Sciatic nerve (tissue), 2 donors: Measurements from ENCODE around the gene ABI3. TPM values are rescaled to one million over a fixed set of nuclear protein-coding genes. Genes with fewer than 3 reads are reported as not detected.
A peak's percentile ranks its signal among the peaks of the same experiment; 100 is the strongest.

Source experiments
- ATAC-seq: fragments of 200-7000 bp; cut with Tn5 transposase; one replicate; pipeline ENCODE4 v1.9.1; 2020; ENCODE audit warnings: mild to moderate bottlenecking, moderate library complexity
- DNase-seq: peaks from one replicate; pipeline ENCODE4 v3.0.0-alpha.2; 2020; ENCODE audit warnings: low spot score
- intact Hi-C: fragments of 100-400 bp; cut with DNase I; formaldehyde crosslinking; loops from one replicate; pipeline ENCODE4 v1.14.2; 2022
- total RNA-seq: library from RNA; stranded (reverse); fragmentation: NEBNext Ultra II Directional; extraction: Animal tissue kit (Norgen Biotek cat#: 25700); gene quantifications from one replicate; pipeline ENCODE4 v1.2.1, GENCODE V29; 2021
- donor health status: DM: no; HTN: no; CAD: no.
- donor health status: DM: no; HTN: no; CAD: no.

The ABI3 gene
- total RNA-seq, 1 donor from 2014 or later = 8.5 TPM

DNA sequence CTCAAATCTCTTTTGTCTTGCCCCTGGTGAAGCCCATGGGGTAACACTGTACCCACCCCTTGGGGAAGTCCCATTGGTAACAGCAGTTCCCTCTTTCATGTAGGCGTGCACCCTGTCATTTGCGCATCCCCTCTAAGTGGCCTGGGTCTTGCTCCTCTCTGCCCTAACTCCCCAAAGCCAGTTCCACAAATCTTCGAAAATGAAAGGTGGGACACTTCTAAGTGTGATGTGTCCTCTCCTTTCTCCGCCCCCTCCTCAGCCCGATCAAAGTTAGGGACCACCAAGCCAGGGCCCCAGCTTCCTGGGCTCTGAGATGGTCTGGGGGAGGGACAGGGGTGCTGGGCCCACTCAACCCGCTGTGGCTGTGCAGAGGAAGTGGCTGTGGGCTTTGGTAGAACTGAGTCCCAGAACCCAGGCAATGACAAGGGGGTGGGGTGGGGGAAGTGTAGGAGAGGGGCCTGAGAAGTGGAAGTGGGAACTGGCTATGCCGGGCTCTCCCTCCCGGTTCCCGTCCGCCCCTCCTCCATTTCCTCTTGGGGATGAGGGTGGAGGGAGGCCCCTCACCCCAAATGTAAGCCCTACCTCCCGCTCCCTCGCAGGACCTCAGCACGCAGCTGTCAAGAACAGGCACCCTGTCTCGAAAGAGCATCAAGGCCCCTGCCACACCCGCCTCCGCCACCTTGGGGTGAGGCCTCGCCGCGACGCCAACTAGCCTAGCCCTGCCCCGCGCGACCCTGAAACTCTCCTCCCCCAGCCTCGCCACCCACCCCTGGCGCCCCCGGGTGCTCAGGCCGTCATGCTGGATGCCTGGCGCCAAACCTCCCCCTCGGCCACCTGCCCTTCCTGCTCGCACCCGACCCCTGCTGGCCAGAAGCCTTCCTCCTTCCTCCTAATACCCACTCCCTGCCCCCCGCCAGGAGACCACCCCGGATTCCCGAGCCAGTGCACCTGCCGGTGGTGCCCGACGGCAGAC is 8.7 kb downstream of the ABI3 start:
- intact Hi-C loops = no loop called here
- ATAC-seq = peak; percentile 54

DNA sequence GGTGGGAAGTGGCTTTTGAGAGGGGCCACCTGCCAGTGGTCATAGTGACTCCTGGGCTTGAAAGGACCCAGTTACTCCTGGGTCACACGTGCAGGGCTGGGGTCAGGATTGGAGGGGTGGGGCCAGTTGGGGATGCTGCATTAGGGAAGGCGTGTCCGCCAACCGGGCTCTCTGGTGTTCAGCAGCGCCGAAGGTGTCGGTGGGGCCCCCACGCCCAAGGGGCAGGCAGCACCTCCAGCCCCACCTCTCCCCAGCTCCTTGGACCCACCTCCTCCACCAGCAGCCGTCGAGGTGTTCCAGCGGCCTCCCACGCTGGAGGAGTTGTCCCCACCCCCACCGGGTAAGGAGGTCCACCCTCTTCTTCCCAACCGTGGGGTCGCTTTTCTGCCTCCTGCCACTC is 9.5 kb downstream of the ABI3 start:
- ATAC-seq (no peak), DNase-seq (no peak)
- intact Hi-C loops = loop anchor here (10.0 kb wide), 1 partner anchor 65 kb away; no protein-coding TSS in a partner anchor

More for the DNA sequence above, 8.7 kb downstream of the ABI3 start:
- peak; percentile 59 for DNase-seq

DNA sequence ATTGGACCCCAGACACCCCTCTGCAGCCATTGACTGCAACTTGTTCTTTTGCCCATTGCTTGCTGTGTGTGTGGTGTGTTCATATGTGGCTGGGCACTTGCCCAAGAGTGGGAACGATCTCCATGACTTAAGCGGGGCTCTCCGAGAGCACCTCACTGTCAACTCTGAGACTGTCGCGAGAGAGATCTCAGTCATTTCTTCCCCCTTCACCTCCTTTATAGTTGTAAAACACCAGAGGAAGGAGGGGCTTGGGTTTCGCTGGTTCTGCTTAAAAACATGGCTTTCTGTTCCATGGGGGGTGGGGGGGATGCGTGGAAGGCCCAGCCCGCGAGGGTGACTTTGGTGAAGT is 12.6 kb downstream of the ABI3 start:
- intact Hi-C loops = loop anchor here (10.0 kb wide), 1 partner anchor 62 kb away; no protein-coding TSS in a partner anchor
- no peak for ATAC-seq
- DNase-seq = no peak

DNA sequence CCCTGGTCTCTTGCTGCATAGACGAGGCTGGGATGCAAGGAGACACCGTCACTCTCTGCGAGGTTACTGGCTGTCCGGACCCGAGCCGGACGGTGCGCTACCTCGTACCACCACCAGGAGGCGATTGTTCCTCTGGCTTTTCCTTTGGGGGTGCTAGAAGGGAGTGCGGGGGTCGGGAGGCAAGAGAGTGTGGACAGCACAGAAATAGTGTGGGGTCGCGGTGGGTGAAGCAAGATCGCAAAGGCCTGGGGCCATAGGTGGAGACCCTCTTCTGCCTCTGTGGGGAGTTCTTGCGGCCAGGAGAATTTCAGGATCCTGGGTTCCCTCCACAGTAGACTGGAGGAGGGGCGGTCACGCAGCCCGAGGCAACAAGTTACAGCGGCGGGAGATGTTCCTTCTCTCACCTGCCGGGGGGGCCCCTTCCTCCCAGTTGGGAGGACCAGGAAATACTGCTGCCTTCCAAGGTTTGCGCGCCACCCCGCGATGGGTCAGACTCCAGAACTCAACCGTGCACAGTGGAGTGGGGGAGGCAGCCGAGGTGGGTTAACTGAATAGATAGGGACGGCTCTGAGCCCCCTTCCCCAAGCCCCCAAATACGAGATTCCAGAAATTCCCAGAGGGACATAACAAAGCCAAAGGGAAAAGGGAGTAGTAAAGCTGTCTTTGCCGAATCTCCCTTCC is 13.2 kb downstream of the ABI3 start:
- ATAC-seq (peak; percentile 51), DNase-seq (peak; percentile 84)
- intact Hi-C loops = loop anchor here (10.0 kb wide), 1 partner anchor 61 kb away; no protein-coding TSS in a partner anchor

DNA sequence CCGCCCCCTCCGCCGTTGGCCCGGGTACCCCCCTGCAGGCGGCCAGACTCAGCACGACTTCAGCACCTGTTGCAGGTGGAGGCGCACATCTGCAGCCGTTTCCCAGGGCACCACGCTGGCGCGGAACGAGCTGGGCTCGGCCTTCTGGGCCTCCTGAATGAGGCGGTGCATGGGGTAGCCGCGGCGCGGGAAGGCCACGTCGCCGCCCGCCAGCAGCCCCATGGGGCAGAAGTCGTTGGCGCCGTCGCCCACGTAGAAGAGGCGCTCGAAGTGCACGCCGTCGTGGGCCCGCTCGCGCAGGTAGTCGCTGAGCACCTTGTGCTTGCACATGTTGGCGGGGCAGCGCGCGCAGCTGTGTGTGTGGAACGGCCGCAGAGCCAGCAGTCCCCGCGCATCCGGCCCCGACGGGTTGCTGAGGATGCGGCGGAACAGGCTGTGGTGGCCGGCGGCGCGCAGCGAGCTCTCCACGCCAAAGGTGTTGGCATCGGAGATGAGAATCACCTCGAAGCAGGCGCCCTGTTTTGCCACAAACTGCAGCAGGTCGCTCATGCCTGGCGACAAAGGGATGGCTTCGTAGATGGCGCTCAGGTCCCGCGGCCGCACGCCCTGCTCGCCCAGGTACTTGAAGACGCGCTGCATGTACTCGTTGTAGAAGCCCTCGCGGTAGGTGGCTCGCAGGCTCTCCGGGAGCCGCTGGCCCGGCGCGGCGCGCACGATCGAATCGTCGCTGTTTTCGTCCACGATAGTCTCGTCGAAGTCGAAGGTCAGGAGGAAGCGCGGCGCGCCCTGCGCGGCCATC is 13.9 kb downstream of the ABI3 start:
- DNase-seq (no peak), ATAC-seq (no peak)
- intact Hi-C loops = loop anchor here (10.0 kb wide), 1 partner anchor 60 kb away; no protein-coding TSS in a partner anchor

DNA sequence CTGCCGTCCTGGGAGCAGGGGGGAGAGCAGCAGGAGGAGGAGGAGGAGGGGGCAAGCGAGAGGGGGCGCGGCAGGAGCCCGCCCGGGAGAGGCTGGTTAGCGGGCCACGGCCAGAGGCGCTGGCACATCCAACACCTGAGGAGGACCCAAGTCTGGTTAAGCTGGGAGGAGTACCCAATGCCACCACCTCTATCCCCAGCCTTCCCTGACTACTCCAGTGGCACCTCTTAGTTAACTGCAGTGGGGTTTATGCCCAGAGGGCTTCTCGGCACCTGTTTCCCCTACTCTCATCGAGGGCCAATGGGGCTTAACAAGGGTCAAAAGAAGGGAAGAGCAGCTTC is 14.5 kb downstream of the ABI3 start:
- intact Hi-C loops = loop anchor here (10.0 kb wide), 1 partner anchor 60 kb away; no protein-coding TSS in a partner anchor
- no peak for ATAC-seq

DNA sequence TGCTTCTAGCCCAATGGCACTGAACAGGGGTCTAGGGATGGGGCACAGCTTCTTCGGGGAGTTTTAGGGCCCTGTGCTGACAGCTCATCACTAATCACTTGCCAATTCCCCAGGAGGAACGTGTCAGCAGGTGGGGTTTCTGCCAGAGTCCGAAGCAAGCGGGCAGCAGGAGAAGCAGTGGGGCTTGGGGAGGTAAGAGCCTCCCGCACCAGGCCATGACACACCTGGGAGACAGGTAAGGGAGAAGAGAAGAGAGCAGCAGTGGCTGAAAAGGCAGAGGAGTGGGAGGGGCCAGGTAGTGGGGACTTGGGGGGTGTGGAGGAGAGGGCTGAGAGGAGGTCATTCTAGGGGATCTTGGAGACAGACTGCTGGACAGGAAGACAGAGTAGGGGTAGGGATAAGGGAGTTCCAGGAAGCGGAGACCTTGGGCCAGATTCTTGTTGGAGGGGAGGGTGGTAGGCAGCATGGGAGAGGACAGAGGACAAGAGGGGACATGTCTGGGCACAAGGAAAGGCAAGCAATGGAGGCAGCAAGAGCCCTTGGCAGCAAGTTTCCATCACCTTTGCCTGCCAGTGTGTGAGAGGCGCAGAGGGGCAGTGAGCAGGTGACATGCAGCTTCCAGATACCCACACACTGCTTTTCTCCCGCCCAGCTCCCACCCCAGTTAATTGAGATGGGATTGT is 15.2 kb downstream of the ABI3 start:
- ATAC-seq (no peak), DNase-seq (no peak)
- intact Hi-C loops = loop anchor here (10.0 kb wide), 1 partner anchor 59 kb away; no protein-coding TSS in a partner anchor

More for the DNA sequence above, 14.5 kb downstream of the ABI3 start:
- no peak for DNase-seq

DNA sequence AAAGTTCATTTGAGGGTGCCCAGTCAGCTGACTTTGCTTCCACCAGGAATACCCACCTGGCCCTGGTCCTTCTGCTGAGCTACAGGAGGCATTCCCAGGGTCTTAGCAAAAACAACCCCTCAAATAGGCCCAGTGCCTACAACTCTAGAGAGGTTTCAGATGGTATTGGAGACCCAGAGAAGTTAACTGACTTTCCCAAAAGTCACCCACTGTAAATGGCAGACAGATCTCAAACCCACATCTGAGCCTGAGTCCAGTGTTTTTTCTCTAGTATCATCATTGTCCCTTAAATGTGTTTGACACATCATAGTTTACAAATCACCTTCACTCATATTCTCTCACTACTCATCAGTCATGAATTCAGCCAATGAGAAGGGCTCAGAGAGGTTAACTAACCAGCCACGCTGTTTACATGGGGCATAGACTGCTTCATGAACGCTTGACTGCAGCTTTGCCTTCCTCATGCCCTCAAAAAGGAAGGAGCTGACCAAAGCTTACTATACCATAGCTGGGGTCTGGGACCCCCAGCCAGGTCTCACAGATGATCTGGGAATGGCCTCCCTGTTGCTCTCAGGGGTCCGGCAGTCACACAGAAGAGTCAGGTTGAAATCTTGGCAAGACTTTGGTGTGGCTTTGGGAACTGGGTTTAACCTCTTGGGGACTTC is 16.4 kb downstream of the ABI3 start:
- DNase-seq = no peak
- ATAC-seq = no peak
- intact Hi-C loops = loop anchor here (10.0 kb wide), 1 partner anchor 58 kb away; no protein-coding TSS in a partner anchor

DNA sequence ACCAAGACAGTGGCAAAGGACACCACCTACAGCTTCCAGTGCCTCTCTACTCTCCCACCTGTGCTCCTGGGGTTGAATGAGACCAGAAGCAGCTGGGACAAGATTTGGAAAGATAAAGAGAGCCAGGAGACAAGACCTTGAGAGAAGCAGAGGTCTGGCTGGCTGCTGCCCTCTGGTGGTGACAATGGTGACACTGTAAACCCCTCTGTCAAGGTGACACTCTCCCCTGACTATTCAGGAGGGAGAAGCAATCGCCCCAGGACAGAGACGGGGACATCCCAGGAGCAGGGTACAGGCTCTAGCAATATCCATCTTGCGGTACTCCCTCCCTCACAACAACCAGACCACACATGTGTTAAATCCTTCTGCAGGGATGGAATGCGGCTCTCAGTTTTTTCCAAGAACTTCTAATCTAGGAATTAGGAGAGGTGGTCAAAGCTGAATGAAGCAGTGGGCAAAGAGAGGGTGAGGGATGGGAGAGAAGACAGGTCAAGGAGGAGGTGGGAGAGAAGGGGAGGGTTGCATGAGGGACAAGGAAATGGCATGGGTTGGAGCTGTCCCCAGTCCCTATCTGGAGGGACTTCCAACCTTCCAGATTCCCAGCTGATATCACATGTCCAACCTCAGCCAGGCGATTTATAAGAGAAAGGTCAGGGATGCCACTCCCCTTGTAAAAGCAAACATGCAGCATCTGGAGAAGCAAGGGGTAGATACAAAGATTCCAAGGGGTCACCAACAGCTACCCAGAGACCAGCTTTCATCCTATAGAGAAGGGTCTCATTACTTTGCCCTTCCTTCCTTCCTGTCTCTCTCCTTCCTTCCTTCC is 17.1 kb downstream of the ABI3 start:
- DNase-seq (peak; percentile 85), ATAC-seq (peak; percentile 47)
- intact Hi-C loops = loop anchor here (10.0 kb wide), 1 partner anchor 57 kb away; no protein-coding TSS in a partner anchor

DNA sequence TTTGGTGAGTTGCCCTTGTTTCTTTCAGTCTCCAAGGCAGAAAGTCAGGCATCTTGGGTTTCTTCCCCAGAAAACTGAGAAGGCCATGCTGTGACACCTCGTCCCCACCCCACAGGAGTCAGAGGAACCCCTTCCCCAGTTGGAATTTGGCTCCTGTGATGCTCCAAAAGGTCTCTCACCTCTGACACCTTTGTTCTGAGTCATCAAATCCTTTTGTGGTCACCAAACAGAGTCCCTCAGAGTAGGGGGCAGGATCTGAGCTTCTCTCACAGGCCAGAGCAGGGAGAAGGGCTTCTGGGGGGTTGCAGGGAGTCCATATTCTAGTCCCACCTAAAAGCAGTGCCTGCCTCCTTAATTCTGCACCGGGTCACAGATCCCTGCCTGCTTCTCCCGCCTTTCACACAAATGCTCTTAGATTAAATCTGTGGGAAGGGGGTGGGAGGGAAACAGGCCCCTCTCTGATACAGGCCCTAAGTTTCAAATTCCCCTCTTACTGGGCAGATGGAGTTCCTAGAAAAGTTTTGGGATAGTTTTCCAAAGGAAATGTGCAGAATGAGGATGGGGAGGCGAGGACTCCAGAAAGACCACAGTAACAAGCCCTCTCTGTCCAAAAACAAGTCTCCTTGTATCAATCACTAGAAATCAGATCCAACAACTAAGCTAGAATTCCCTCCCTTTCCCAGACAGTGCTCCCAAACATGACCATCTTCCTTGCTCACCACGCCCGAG is 18.7 kb downstream of the ABI3 start:
- ATAC-seq (no peak), DNase-seq (no peak)
- intact Hi-C loops = loop anchor here (10.0 kb wide), 1 partner anchor 56 kb away; no protein-coding TSS in a partner anchor

DNA sequence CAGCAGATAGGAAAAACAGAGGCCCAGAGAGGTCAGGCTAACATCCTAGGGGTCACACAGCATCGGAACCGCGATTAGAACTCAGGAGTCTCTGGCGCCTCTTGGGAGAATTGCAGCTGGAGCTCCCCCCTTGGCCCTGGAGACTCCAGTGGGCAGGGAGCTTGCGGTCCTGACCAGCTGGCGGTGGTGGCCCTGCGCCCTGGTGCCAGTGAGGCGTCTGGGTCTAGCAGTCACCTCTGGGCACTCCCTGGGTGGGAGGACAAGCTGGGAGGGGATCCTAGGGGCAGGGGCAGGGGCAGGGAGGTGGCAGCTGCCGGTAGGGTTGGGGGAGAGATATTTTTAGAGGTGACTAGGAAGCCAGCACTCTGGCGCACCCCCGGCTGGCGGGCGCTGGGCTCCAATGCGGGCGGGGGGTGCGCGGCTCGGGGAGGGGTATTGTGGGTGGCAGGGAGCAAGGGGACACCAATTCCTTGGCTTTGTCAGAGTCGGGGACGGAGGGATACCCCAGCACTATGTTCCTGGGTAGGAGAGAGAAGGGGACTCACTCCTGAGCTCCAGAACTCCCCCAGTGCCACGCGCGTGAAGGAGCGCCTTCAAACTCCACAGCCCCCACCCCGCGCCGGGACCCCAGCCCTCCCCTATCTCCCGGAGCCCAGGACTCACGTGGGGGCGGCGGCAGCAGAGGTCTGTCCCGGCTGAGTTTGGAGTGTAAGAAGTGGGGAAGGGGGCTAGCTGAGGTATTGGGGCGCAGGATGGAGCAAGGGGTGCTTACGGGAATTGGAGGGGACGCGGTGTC is 19.5 kb downstream of the ABI3 start:
- ATAC-seq (no peak), DNase-seq (no peak)
- intact Hi-C loops = loop anchor here (10.0 kb wide), 1 partner anchor 55 kb away; no protein-coding TSS in a partner anchor

DNA sequence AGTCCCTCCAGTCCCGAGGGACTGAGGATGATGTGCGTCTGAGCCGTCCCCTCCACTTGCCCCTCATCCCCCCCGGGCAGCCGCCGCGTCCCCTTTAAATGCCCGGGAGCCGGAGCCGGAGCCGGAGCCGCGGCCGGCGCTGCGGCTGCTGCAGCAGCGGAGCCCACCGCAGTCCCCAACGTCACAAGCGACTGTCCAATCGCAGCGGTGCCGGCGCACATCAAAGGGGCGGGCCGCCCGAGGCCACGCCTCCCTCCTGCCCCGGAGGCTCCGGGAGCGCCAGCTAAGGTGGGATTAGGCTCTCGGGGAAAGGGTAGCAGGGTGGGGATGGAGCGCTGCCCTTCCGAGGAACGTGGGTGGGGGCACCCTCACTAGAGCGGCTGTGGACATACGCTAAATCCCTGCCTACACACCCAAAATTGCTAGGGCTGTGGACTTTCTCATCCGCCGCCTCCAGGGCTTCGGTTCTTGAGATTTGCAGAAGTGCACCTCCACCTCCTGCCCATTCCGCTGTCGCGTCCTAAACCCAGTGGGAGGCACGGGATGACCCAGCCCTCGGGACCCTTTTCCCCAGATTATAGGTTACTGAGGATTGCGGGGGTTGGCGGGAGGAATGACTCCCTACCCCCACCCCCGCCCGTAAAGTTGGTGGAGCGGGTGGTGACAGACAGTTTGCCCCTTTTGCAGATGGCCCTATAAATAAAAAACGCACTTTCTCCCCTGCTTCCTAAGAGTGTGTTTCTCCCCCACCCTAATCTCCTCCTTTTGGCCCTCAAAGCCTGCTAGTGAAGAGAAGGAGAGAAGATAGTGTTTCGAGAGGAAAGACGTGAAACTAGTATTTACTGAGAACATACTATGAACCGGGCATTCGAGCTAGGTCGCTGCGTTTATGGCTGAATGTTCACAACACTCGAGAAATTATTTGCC is 20.4 kb downstream of the ABI3 start, which contains the start of gene PHOSPHO1:
Gene PHOSPHO1 (minus strand): TSS at position 152 of the 927 bp plus-strand sequence. CDS start 4,096 bp downstream, outside the sequence.
- intact Hi-C loops = no loop called here
- DNase-seq (peak; percentile 87), ATAC-seq (peak; percentile 96)

DNA sequence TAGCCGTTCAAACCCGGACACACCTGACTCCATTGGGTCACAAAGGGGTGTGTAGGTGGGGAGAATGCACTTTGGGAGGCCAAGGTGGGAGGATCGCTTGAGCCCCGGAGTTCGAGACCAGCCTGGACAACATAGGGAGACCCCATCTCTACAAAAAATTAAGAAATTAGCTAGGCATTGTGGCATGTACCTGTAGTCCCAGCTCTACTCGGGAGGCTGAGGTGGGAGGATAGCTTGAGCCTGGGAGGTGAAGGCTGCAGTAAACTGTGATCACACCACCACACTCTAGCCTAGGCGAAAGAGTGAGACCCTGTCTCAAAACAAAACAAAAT is 21.0 kb downstream of the ABI3 start:
- ATAC-seq = no peak
- no peak for DNase-seq
- intact Hi-C loops = no loop called here

DNA sequence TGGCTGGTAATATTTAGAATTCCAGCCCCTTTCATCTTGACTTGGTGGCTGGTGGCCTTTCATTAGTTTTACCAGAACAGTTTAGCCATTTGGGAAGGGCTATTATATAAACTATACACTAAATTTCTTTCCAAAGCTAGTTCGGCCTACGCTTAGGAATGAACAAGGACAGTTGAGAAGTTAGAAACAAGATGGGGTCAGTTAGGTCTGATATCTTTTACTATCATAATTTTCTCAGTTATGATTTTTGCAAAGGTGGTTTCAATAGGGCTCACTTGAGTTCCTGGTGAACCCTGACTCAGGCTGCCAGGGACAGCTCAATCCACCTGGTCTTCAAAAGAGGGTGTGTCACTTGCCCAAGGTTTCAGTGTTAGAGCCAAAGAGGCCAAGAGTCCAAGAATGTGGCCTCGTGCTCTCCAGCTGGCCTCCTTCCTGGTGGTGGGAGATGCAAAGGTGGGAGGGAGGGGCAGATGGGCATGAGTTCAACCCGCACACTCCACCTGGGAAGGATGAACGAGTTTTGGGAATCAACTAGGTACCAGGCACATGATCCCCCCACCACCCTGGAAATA is 24.1 kb downstream of the ABI3 start:
- no peak for ATAC-seq
- no peak for DNase-seq
- intact Hi-C loops = no loop called here
